Fibroblast of skin of right quadriceps (primary cell): Measurements from ENCODE around the gene DMAC2L.
"Not testable (repeated sequence)": the region's sequence is repeated elsewhere in the genome, so short reads cannot be mapped to it uniquely, and the experiment has no call there.

ENCODE experiments used
- DNase-seq: peaks from one replicate; pipeline ENCODE4 v3.0.0-alpha.2; 2013

The DMAC2L gene

GRCh38 chr14:50357753-50358395 is 45.8 kb downstream of the DMAC2L start:
- no peak for DNase-seq

DNA sequence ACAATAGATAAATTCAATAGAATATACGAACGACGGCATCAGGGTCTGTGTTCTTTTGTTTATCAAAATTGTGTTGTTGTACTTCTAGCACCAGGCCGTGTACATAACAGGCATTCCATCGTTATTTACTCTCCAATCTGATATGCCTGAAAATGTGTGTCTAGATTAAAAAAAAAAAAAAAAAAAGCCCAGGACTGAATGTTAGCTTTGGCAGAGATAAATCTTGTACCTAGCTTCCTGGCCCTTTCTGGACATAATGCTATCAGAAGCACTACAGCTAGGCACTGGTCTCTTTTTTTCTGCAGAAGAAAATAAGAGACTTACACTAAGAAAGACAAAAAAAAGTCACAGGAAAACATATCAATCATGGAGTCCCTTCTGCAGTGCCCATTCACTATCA is 47.5 kb downstream of the DMAC2L start:
- DNase-seq = no peak

DNA sequence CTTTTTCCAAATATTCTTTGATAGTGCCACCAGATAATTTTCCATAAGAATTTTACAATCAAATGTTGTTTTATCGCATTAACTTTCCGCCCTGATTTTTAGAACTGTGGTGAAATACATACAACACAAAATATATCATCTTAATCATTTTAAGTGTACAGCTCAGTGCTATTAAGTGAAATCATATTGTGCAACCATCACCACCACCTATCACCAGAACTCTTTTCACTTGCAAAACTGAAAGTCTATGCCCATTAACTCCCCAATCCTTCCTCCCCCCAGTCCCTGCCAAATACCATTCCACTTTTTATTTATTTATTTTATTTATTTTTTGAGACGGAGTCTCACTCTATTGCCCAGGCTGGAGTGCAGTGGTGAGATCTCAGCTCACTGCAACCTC is 48.0 kb downstream of the DMAC2L start:
- no peak for DNase-seq

GRCh38 chr14:50360851-50361250 is 48.7 kb downstream of the DMAC2L start:
- no peak for DNase-seq

GRCh38 chr14:50361473-50362403 is 49.6 kb downstream of the DMAC2L start:
- not testable (repeated sequence) for DNase-seq

- no peak for DNase-seq
Observed at GRCh38 chr14:50362764-50363713, 50.9 kb downstream of the DMAC2L start.

GRCh38 chr14:50363714-50364111 is 51.6 kb downstream of the DMAC2L start:
- no peak for DNase-seq

GRCh38 chr14:50364792-50365191 is 52.7 kb downstream of the DMAC2L start:
- DNase-seq = no peak

DNA sequence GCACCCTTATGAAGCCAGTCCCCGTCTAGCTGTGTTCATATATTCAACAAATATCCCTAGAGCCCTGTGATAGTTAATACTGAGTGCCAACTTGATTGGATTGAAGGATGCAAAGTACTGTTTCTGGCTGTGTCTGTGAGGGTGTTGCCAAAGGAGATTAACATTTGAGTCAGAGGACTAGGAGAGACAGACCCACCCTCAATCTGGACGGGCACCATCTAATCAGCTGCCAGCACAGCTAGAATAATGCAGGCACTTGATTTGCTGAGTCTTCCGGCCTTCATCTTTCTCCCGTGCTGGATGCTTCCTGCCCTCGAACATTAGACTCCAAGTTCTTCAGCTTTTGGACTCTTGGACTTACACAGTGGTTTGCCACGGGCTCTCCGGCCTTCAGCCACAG is 53.4 kb downstream of the DMAC2L start:
- DNase-seq = not testable (repeated sequence)

- no peak for DNase-seq
Observed at GRCh38 chr14:50366115-50366514, 54.0 kb downstream of the DMAC2L start.

- DNase-seq = no peak
Observed at GRCh38 chr14:50366589-50366988, 54.5 kb downstream of the DMAC2L start.

DNA sequence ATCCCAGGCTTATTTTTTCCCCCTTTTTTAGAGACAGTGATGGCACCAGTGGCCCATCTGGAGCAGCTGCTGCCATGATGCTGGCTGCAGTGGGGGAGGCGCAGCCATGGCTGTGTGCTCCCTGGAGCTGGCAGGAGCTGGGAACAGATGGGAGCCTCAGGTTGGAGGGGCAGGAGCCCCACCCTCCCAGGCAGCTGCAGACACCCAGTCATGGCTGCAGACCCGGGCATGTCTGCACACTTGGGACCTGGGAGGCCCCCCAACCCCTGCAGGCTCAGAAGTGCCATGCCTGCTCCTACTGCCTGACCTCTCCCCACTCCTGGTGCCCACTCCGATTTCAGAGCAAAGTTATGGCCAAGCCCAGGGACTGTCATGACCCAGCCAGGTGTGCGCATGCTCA is 59.4 kb downstream of the DMAC2L start:
- no peak for DNase-seq

DNA sequence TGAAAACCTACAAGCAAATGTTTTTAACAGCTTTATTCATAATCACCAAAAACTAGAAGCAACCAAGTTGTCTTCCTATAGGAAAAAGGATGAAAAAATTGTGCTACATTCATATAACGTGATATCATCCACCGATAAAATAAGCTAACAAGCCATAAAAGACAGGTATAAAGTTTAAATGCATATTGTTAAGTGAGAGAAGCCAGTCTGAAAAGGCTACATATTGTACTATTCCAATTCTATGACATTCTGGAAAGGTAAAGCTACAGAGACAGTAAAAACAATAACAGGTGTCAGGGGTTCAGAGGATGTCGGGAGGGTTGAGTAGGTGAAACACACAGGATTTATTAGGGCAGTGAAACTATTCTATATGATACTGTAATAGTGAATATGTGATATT is 61.8 kb downstream of the DMAC2L start:
- no peak for DNase-seq

GRCh38 chr14:50375760-50376159 is 63.6 kb downstream of the DMAC2L start:
- no peak for DNase-seq
